ENCODE measurements around the gene COL5A1.
A peak's percentile ranks its signal among the peaks of the same experiment; 100 is the strongest.

The COL5A1 gene

DNA sequence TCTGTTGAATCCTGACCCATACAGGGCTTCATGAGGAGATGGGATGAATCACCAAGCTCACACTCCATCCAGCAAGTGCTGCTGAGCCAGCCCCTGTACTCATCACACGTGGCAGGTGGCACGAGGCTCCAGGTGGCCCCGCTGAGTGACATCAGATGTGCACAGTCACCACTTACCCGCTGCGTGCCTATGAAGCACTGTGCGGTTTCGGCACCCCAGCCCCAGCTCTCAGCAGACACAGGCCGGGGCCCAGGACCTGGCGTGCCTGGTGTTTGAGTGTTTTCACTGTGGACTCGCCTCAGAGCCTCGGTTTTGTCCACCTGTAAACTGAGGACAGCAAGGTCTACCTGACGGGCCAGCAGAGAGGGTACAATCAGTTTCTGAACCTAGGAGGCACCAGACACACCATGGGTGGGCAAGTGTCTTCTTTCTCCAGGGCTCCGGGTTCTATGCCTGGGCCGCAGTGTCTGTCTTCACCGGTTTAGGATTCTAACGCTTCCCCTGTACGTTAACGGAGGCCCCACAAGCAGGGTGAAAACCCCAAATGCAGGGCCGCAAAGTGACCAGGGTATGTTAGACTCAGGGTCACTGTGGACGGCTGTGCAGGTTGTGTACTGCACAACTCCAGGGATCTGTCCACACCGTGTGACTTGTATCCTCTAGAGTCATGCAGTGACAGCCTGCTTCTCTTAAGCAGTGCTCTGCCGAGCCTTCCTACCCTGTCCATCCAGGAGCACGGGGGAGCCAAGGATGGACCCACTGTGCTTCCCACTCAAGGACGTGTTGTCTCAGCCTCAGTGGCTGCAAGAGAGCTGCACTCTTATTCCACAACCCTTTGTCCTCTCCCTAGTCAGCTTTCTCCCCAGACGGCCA lies 44.3 kb upstream of the COL5A1 start:
- H3K27ac ChIP-seq (ENCODE audit: low read length, poor library complexity, severe bottlenecking), result no peak overlapping the region
- no peaks in the 10 kb centered on the region for H3K36me3 ChIP-seq (ENCODE audit: control insufficient read depth in 1 of 2, insufficient read depth in 2 of 2, low read depth in 1 of 2, low read length in 2 of 2)
- peak overlapping the region; percentile 63 to 72 for H3K18ac ChIP-seq (ENCODE audit: low read depth in 1 of 2, low read length in 2 of 2)
- peaks cover 27% of the 10 kb centered on the region for H3K4me1 ChIP-seq (ENCODE audit: control insufficient read depth, insufficient read depth, low read depth, low read length)
- H3K9me3 ChIP-seq (ENCODE audit: control insufficient read depth, low read length), result peaks cover 6% of the 10 kb centered on the region
- H2BK12ac ChIP-seq (ENCODE audit: low read length in 2 of 2), result peak overlapping the region; percentile 82 to 94
- H3K4me3 ChIP-seq (ENCODE audit: insufficient read depth in 1 of 2, low read depth in 1 of 2, low read length in 2 of 2), result no peak overlapping the region
- H3K4ac ChIP-seq (ENCODE audit: low read depth in 1 of 2, low read length in 2 of 2), result peak overlapping the region in 1 of 2 experiments; percentile 75
- H2AK5ac ChIP-seq (ENCODE audit: low read length, severe bottlenecking), result peak overlapping the region; percentile 23
- peak overlapping the region; percentile 24 for H4K8ac ChIP-seq (ENCODE audit: low read length)
- H3K14ac ChIP-seq (ENCODE audit: low read length in 2 of 2), result peak overlapping the region in 1 of 2 experiments; percentile 82
- no peaks in the 10 kb centered on the region for H3K79me1 ChIP-seq (replicated peaks; ENCODE audit: low read length, poor library complexity, severe bottlenecking)
- peak overlapping the region; percentile 35 for H2BK120ac ChIP-seq (ENCODE audit: low read depth, low read length)
- no peak overlapping the region for H2BK5ac ChIP-seq (ENCODE audit: low read depth, low read length, poor library complexity, severe bottlenecking)
- peak overlapping the region; percentile 48 for H2BK15ac ChIP-seq (ENCODE audit: low read depth, poor library complexity, severe bottlenecking)
- no peak overlapping the region for H3K4me2 ChIP-seq (ENCODE audit: low read length, poor library complexity, severe bottlenecking)
- H3K27me3 ChIP-seq (ENCODE audit: control insufficient read depth in 1 of 2, insufficient read depth in 1 of 2, low read length in 2 of 2), result peaks cover 0 to 10% of the 10 kb centered on the region in 2 experiments
- H3K23ac ChIP-seq (ENCODE audit: low read length in 2 of 2), result no peak overlapping the region
- DNase-seq, result peak; percentile 44
- H2AFZ ChIP-seq (ENCODE audit: low read depth, low read length), result no peak overlapping the region
- 87% methylated on average over 24 of the region's 25 CpGs for WGBS
- H4K91ac ChIP-seq (ENCODE audit: low read length), result peak overlapping the region; percentile 82
- H3K9ac ChIP-seq (ENCODE audit: low read length), result no peak overlapping the region

DNA sequence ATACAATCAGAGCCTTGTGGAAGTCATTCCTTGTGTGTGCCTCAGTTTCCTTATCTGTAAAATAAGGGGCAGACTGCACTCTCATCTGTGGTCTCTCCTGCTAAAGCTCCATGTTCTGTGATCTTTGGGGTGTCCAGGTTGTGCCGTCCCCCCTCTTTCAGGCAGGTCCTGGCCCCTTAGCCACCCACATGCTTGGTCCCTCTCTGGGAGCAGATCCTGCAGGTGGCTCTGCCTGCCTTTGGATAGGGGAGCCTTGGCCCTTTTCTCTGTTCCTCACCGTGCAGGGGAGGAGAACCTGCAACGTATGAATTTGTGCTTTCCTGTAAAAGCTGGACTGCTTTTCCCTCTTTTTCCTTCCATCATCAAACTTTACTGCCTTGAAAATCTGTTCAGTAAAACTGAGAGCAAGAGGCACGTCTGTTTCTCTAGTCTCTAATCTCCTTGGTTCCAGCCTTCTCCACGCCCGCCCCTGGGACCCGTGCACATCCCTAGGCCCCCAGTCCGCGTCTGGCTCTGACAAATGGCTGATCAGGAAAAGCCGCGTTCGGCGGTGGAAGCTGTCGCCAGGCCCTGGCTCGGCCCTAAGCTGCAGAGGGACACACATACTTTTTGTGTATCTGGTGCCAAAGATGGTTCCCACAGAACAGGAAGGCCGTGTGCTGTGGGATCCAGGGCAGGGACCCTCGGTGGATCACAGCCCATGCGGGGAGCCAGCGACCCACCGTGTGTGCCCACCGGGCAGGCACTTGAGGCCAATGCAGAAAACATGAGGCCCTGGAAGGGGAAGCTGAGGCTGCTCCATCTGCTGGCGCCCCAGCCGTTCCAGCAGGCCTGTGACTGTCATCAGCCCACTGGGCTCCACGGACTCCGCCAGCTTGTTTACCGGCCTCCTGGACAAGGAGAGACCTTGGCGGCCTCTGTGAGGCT lies 43.4 kb upstream of the COL5A1 start:
- Histone ChIP-seq H2BK5ac (ENCODE audit: low read depth, low read length, poor library complexity, severe bottlenecking) (no peak overlapping the region), H3K23ac (ENCODE audit: low read length in 2 of 2) (no peak overlapping the region)

DNA sequence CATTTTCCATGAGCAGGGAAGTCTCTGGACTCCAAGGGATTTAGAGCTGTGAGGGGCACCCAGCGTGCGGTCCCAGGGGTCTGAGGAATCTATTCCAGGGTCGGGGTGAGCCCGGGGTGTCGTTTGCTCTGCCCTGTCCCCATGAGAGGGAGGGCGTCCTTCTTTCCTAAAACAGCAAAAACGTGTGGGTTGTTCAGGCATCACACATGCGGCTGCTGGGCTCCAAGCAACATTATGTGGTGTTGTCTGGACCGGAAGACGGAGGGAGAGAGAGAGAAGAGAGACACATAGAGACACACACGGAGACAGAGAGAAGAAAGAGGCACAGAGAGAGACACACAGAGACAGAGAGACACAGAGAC lies 42.7 kb upstream of the COL5A1 start:
- Histone ChIP-seq H3K9me3 (ENCODE audit: control insufficient read depth, low read length) (peaks cover 6% of the 10 kb centered on the region), H3K4me1 (ENCODE audit: control insufficient read depth, insufficient read depth, low read depth, low read length) (peaks cover 24% of the 10 kb centered on the region), H3K18ac (ENCODE audit: low read depth in 1 of 2, low read length in 2 of 2) (peak overlapping the region in 1 of 2 experiments; percentile 2), H3K9ac (ENCODE audit: low read length) (no peak overlapping the region), H2BK12ac (ENCODE audit: low read length in 2 of 2) (peak overlapping the region; percentile 18 to 92), H2BK120ac (ENCODE audit: low read depth, low read length) (peak overlapping the region; percentile 21), H2AFZ (ENCODE audit: low read depth, low read length) (no peak overlapping the region), H3K4ac (ENCODE audit: low read depth in 1 of 2, low read length in 2 of 2) (peak overlapping the region; percentile 11 to 20), H3K79me1 (replicated peaks; ENCODE audit: low read length, poor library complexity, severe bottlenecking) (no peaks in the 10 kb centered on the region), H3K27ac (ENCODE audit: low read length, poor library complexity, severe bottlenecking) (no peak overlapping the region), H4K91ac (ENCODE audit: low read length) (peak overlapping the region; percentile 1), H3K36me3 (ENCODE audit: control insufficient read depth in 1 of 2, insufficient read depth in 2 of 2, low read depth in 1 of 2, low read length in 2 of 2) (no peaks in the 10 kb centered on the region), H3K4me2 (ENCODE audit: low read length, poor library complexity, severe bottlenecking) (no peak overlapping the region), H3K4me3 (ENCODE audit: insufficient read depth in 1 of 2, low read depth in 1 of 2, low read length in 2 of 2) (no peak overlapping the region), H2AK5ac (ENCODE audit: low read length, severe bottlenecking) (peak overlapping the region; percentile 50), H2BK15ac (ENCODE audit: low read depth, poor library complexity, severe bottlenecking) (peak overlapping the region; percentile 38), H4K8ac (ENCODE audit: low read length) (no peak overlapping the region), H3K23ac (ENCODE audit: low read length in 2 of 2) (no peak overlapping the region), H3K27me3 (ENCODE audit: control insufficient read depth in 1 of 2, insufficient read depth in 1 of 2, low read length in 2 of 2) (peaks cover 0 to 10% of the 10 kb centered on the region in 2 experiments), H2BK5ac (ENCODE audit: low read depth, low read length, poor library complexity, severe bottlenecking) (no peak overlapping the region), H3K14ac (ENCODE audit: low read length in 2 of 2) (no peak overlapping the region)
- WGBS, result 87% methylated on average over 11 of the region's 11 CpGs
- no peak for DNase-seq

More for the DNA sequence above, 43.4 kb upstream of the COL5A1 start:
- H3K9ac ChIP-seq (ENCODE audit: low read length), result no peak overlapping the region
- peak overlapping the region; percentile 1 for H4K91ac ChIP-seq (ENCODE audit: low read length)
- H2BK120ac ChIP-seq (ENCODE audit: low read depth, low read length), result peak overlapping the region; percentile 21
- H3K4ac ChIP-seq (ENCODE audit: low read depth in 1 of 2, low read length in 2 of 2), result peak overlapping the region in 1 of 2 experiments; percentile 20
- peaks cover 0 to 10% of the 10 kb centered on the region in 2 experiments for H3K27me3 ChIP-seq (ENCODE audit: control insufficient read depth in 1 of 2, insufficient read depth in 1 of 2, low read length in 2 of 2)
- H4K8ac ChIP-seq (ENCODE audit: low read length), result peak overlapping the region; percentile 1
- DNase-seq, result peak; percentile 69
- no peak overlapping the region for H2AFZ ChIP-seq (ENCODE audit: low read depth, low read length)
- H3K79me1 ChIP-seq (replicated peaks; ENCODE audit: low read length, poor library complexity, severe bottlenecking), result no peaks in the 10 kb centered on the region
- H3K4me1 ChIP-seq (ENCODE audit: control insufficient read depth, insufficient read depth, low read depth, low read length), result peaks cover 26% of the 10 kb centered on the region
- peak overlapping the region; percentile 2 to 40 for H3K18ac ChIP-seq (ENCODE audit: low read depth in 1 of 2, low read length in 2 of 2)
- H3K9me3 ChIP-seq (ENCODE audit: control insufficient read depth, low read length), result peaks cover 6% of the 10 kb centered on the region
- no peaks in the 10 kb centered on the region for H3K36me3 ChIP-seq (ENCODE audit: control insufficient read depth in 1 of 2, insufficient read depth in 2 of 2, low read depth in 1 of 2, low read length in 2 of 2)
- WGBS, result 83% methylated on average over 27 of the region's 27 CpGs
- peak overlapping the region; percentile 8 for H2AK5ac ChIP-seq (ENCODE audit: low read length, severe bottlenecking)
- H3K4me3 ChIP-seq (ENCODE audit: insufficient read depth in 1 of 2, low read depth in 1 of 2, low read length in 2 of 2), result no peak overlapping the region
- H3K4me2 ChIP-seq (ENCODE audit: low read length, poor library complexity, severe bottlenecking), result no peak overlapping the region
- no peak overlapping the region for H3K27ac ChIP-seq (ENCODE audit: low read length, poor library complexity, severe bottlenecking)
- peak overlapping the region; percentile 38 for H2BK15ac ChIP-seq (ENCODE audit: low read depth, poor library complexity, severe bottlenecking)
- H2BK12ac ChIP-seq (ENCODE audit: low read length in 2 of 2), result peak overlapping the region; percentile 18 to 57
- no peak overlapping the region for H3K14ac ChIP-seq (ENCODE audit: low read length in 2 of 2)

Measured in mesenchymal stem cell (in vitro differentiated cells and primary cell).